Measurements from ENCODE around the gene FRMD4B.
"Not testable (repeated sequence)": the region's sequence is repeated elsewhere in the genome, so short reads cannot be mapped to it uniquely, and the experiment has no call there.

The FRMD4B gene

DNA sequence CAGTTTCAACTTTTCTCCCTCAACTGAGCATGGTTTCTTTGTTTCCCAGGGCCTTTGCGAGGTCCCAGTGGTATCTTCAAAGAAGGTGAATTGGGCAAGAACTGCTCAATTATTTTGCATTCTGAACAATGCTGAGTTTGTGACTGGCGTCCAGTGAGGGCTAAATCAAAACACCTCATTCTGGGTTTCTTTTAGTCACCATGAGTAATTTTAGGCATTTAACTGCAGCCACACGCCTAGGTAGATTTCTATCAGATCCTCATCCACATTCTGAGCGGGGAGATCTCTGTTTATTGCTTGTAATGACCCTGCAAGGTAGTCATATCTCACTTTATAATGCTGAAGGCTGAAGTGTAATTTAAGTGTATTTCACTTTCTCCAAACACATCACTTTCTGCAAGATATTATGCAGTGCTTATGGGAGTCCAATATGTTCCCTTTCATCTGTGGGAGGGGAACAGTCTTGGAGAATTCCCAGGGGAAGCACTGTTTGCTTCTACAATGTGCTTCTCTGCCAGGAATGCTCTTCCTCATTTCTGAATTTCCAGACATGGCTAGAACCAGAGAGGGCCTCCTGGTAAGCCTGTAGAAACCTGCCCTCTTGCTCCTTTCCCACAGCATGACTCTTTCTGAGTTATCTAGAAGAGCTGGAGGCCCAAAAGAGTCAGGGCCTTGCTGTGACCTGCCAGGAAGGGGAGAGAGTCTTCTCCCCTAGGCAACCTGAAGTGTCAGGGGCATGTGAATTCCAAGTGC, 91.7 kb downstream of the FRMD4B start:
- H3K9ac ChIP-seq (ENCODE audit: low read depth in 1 of 2, low read length in 2 of 2) = no peak overlapping the region
- H3K9me3 ChIP-seq (ENCODE audit: control insufficient read depth in 2 of 2, low read length in 2 of 2) = no peaks in the 10 kb centered on the region
- H3K27ac ChIP-seq (ENCODE audit: low read depth in 2 of 2, low read length in 2 of 2) = no peak overlapping the region
- no peaks in the 10 kb centered on the region for H3K27me3 ChIP-seq (ENCODE audit: control insufficient read depth in 2 of 2, insufficient read depth in 2 of 2, low read length in 2 of 2)
- H3K4me3 ChIP-seq (ENCODE audit: low read length in 2 of 2) = no peak overlapping the region
- H3K4me1 ChIP-seq (ENCODE audit: control insufficient read depth in 2 of 2, insufficient read depth in 2 of 2, low read length in 2 of 2) = peaks cover 0 to 4% of the 10 kb centered on the region in 2 donors
- no peaks in the 10 kb centered on the region for H3K36me3 ChIP-seq (ENCODE audit: control insufficient read depth in 2 of 2, insufficient read depth in 2 of 2, low read length in 2 of 2)

DNA sequence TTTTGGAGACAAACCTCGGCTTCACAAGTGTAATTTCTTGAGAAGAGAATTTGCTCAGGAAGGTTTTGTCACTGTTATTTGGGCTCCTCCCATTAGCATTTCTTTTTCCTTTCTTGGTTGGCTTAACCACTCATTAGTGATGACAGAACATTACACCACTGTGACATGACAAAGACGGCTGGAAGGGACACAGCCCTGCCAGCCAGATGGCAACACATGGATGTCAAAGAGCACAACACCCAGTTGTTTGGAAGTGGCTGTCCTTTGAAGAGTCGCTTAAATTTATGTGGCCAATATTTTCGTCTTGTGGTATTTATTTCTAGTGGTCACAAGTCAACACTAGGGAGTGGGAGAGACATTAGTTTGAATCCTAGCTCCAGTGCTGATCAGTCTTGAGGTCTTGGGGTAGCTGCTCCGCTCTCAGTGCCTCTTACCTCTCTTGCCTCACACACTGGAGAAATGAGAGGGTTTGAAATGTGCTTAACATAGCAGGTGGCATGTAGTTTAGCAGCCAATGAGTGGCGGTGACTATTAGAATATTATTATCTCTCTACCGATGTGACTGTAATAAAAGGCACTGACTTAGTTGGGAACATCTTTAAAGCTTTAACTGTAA, 92.8 kb downstream of the FRMD4B start:
- H3K27ac ChIP-seq (ENCODE audit: low read depth in 2 of 2, low read length in 2 of 2) = no peak overlapping the region
- no peaks in the 10 kb centered on the region for H3K27me3 ChIP-seq (ENCODE audit: control insufficient read depth in 2 of 2, insufficient read depth in 2 of 2, low read length in 2 of 2)
- H3K4me1 ChIP-seq (ENCODE audit: control insufficient read depth in 2 of 2, insufficient read depth in 2 of 2, low read length in 2 of 2) = peaks cover 0 to 4% of the 10 kb centered on the region in 2 donors
- no peaks in the 10 kb centered on the region for H3K36me3 ChIP-seq (ENCODE audit: control insufficient read depth in 2 of 2, insufficient read depth in 2 of 2, low read length in 2 of 2)
- H3K9ac ChIP-seq (ENCODE audit: low read depth in 1 of 2, low read length in 2 of 2) = no peak overlapping the region
- no peak overlapping the region for H3K4me3 ChIP-seq (ENCODE audit: low read length in 2 of 2)
- no peaks in the 10 kb centered on the region for H3K9me3 ChIP-seq (ENCODE audit: control insufficient read depth in 2 of 2, low read length in 2 of 2)

DNA sequence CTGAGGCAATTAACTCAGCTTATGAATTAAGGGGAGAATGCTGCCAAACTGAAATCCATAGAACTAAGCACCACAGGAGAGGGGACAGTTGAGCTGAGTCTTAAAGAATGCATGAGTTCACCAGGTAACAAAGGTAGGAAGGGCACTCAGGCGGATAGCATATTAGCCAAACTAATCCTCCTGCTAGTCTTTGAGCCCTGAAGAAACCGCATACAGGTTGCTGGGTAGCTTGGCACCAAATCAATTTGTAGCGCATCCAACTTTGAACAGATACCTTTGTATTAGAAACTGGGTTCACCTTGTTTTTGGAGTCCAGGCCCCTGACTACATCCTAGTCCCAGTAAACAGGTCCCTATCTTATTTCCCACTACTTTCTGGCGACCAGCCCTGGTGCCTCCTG, 93.7 kb downstream of the FRMD4B start:
- Histone ChIP-seq H3K9ac (ENCODE audit: low read depth in 1 of 2, low read length in 2 of 2) (no peak overlapping the region), H3K27me3 (ENCODE audit: control insufficient read depth in 2 of 2, insufficient read depth in 2 of 2, low read length in 2 of 2) (no peaks in the 10 kb centered on the region), H3K36me3 (ENCODE audit: control insufficient read depth in 2 of 2, insufficient read depth in 2 of 2, low read length in 2 of 2) (no peaks in the 10 kb centered on the region), H3K4me3 (ENCODE audit: low read length in 2 of 2) (no peak overlapping the region), H3K27ac (ENCODE audit: low read depth in 2 of 2, low read length in 2 of 2) (no peak overlapping the region), H3K4me1 (ENCODE audit: control insufficient read depth in 2 of 2, insufficient read depth in 2 of 2, low read length in 2 of 2) (peaks cover 0 to 4% of the 10 kb centered on the region in 2 donors), H3K9me3 (ENCODE audit: control insufficient read depth in 2 of 2, low read length in 2 of 2) (no peaks in the 10 kb centered on the region)

DNA sequence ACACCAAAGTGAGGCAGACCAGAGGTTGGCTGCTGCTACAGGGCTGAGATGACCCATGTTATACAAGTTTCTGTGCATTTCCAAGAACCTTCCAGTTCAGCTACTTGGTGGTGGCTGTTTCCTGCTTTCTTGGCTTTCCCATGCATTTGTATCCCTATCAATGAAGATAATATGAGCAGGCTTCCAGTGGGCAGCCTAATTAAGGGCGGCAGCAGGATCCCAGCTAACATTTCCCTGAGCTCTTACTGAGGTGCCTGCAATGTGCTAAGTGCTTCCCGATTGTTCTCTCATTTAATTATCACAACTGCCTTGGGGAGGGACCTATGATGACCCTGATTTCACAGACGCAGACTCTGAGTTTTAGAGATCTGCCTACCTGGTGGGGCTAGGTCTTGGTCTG, 95.5 kb downstream of the FRMD4B start:
- Histone ChIP-seq H3K4me3 (ENCODE audit: low read length in 2 of 2) (no peak overlapping the region), H3K36me3 (ENCODE audit: control insufficient read depth in 2 of 2, insufficient read depth in 2 of 2, low read length in 2 of 2) (no peaks in the 10 kb centered on the region), H3K4me1 (ENCODE audit: control insufficient read depth in 2 of 2, insufficient read depth in 2 of 2, low read length in 2 of 2) (peaks cover 0 to 4% of the 10 kb centered on the region in 2 donors), H3K9ac (ENCODE audit: low read depth in 1 of 2, low read length in 2 of 2) (no peak overlapping the region), H3K9me3 (ENCODE audit: control insufficient read depth in 2 of 2, low read length in 2 of 2) (no peaks in the 10 kb centered on the region), H3K27me3 (ENCODE audit: control insufficient read depth in 2 of 2, insufficient read depth in 2 of 2, low read length in 2 of 2) (no peaks in the 10 kb centered on the region), H3K27ac (ENCODE audit: low read depth in 2 of 2, low read length in 2 of 2) (no peak overlapping the region)

DNA sequence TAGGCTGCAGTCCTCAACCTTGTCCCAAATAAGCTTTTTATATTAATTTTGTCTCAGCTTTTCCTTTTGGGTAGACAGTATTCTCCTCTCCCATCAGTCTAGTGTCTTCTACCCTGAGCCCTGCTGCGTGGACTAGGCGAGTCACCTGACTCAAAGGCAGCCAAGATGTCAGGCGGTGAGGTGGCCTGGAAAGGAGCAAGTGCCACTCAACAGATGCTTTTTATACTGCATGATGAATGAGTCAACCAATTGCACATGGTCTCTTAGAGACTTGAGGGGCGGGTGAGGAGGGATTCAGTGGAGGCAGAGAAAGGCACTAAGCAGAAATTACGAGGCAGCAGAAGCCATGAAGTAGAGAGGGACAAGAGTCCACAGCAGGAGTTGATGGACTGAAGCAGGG, 95.9 kb downstream of the FRMD4B start:
- Histone ChIP-seq H3K9ac (ENCODE audit: low read depth in 1 of 2, low read length in 2 of 2) (no peak overlapping the region), H3K4me1 (ENCODE audit: control insufficient read depth in 2 of 2, insufficient read depth in 2 of 2, low read length in 2 of 2) (peaks cover 0 to 4% of the 10 kb centered on the region in 2 donors), H3K9me3 (ENCODE audit: control insufficient read depth in 2 of 2, low read length in 2 of 2) (no peaks in the 10 kb centered on the region), H3K27ac (ENCODE audit: low read depth in 2 of 2, low read length in 2 of 2) (no peak overlapping the region), H3K36me3 (ENCODE audit: control insufficient read depth in 2 of 2, insufficient read depth in 2 of 2, low read length in 2 of 2) (no peaks in the 10 kb centered on the region), H3K27me3 (ENCODE audit: control insufficient read depth in 2 of 2, insufficient read depth in 2 of 2, low read length in 2 of 2) (no peaks in the 10 kb centered on the region), H3K4me3 (ENCODE audit: low read length in 2 of 2) (no peak overlapping the region)

DNA sequence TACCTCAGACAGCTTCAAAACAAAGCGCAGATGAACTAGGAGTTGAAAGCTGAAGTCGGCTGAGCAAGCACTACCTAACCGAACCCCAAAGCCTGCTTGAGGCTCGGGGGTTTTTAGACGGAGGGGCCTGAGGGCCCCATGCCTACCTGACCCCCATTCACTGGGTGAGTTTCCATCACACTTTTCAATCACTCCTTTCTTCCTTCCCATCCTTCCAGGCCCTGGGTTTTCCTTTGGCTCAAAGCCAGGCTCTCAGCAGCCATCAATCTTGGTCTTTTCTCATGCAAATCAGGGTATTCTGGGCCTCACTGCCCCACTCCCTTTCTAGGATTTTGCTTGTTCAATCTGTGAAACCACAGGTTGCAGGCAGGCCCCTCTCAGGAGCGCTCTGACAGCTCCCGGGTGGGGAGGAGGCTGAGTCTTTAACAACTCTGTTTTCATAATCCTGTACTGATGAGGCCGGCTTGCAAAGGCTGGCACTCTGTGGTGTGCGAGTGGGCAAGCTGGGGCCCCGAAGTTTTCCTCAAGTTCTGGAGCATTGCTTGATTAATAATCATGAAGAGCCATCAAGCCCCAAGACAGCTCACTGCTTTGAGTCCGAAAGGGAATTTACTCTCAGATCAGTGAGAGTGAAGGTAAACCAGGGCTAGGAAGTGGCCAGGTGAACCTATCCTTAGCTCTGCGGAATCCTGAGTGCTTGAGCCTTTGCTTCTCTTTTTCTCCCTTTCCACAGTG, 97.6 kb downstream of the FRMD4B start:
- H3K9me3 ChIP-seq (ENCODE audit: control insufficient read depth in 2 of 2, low read length in 2 of 2) = no peaks in the 10 kb centered on the region
- no peaks in the 10 kb centered on the region for H3K27me3 ChIP-seq (ENCODE audit: control insufficient read depth in 2 of 2, insufficient read depth in 2 of 2, low read length in 2 of 2)
- no peaks in the 10 kb centered on the region for H3K36me3 ChIP-seq (ENCODE audit: control insufficient read depth in 2 of 2, insufficient read depth in 2 of 2, low read length in 2 of 2)
- H3K4me3 ChIP-seq (ENCODE audit: low read length in 2 of 2) = no peak overlapping the region
- no peaks in the 10 kb centered on the region for H3K4me1 ChIP-seq (ENCODE audit: control insufficient read depth in 2 of 2, insufficient read depth in 2 of 2, low read length in 2 of 2)
- H3K9ac ChIP-seq (ENCODE audit: low read depth in 1 of 2, low read length in 2 of 2) = no peak overlapping the region
- H3K27ac ChIP-seq (ENCODE audit: low read depth in 2 of 2, low read length in 2 of 2) = no peak overlapping the region

DNA sequence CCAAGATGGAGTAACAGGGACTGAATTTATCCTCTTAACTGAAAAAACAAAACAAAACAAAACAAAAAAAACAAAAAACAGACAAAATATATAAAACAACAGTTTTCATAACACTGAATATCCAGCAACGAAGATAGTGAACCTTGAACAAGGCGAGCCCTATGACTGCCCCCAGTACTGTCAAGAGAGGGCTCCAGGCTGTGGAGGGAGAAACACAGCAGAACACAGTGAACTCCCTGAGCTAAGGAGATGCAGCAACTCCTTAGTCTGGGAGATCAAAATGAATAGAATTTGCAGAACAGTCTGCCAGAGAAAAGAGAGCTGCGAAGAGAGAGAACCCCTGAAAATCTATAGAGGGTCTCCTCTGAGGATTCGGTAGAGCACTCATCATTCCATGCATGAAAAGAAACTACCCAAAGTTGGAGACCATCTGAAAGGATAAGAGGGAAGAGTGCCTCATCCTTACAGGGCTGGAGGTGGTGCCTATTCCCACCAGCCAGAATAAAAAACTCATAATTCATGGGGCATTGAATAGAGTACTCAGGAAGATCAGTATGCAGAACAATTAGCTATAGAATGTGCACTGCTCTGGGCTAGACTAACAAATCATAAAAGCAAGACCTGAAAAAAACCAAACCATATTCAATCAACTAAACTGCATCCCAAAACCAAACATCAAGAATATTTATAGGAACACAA, 101.8 kb downstream of the FRMD4B start:
- Histone ChIP-seq H3K9ac (ENCODE audit: low read depth in 1 of 2, low read length in 2 of 2) (no peak overlapping the region), H3K27ac (ENCODE audit: low read depth in 2 of 2, low read length in 2 of 2) (no peak overlapping the region), H3K4me1 (ENCODE audit: control insufficient read depth in 2 of 2, insufficient read depth in 2 of 2, low read length in 2 of 2) (no peaks in the 10 kb centered on the region), H3K36me3 (ENCODE audit: control insufficient read depth in 2 of 2, insufficient read depth in 2 of 2, low read length in 2 of 2) (no peaks in the 10 kb centered on the region), H3K4me3 (ENCODE audit: low read length in 2 of 2) (no peak overlapping the region), H3K9me3 (ENCODE audit: control insufficient read depth in 2 of 2, low read length in 2 of 2) (no peaks in the 10 kb centered on the region), H3K27me3 (ENCODE audit: control insufficient read depth in 2 of 2, insufficient read depth in 2 of 2, low read length in 2 of 2) (no peaks in the 10 kb centered on the region)

DNA sequence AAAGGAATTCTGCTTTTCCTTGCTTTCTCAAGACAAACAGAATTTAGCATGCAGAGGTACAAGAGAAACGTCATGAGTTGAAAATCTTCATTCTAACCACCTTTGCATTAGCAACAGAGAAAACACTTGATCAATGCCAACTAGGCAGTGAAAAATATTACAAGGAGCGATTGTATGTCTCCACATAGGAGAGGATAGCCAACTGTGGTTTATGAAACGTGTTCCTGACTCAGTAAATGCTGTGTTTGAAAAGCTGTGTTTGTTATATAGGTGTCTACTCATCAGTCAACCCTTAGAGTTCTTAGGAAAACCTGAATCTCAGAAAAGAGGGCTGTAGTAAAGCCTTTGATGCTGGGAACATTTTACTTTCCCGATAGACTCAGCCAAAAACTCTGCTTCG, 102.4 kb downstream of the FRMD4B start:
- no peaks in the 10 kb centered on the region for H3K9me3 ChIP-seq (ENCODE audit: control insufficient read depth in 2 of 2, low read length in 2 of 2)
- no peaks in the 10 kb centered on the region for H3K27me3 ChIP-seq (ENCODE audit: control insufficient read depth in 2 of 2, insufficient read depth in 2 of 2, low read length in 2 of 2)
- H3K4me1 ChIP-seq (ENCODE audit: control insufficient read depth in 2 of 2, insufficient read depth in 2 of 2, low read length in 2 of 2) = no peaks in the 10 kb centered on the region
- no peak overlapping the region for H3K27ac ChIP-seq (ENCODE audit: low read depth in 2 of 2, low read length in 2 of 2)
- no peak overlapping the region for H3K4me3 ChIP-seq (ENCODE audit: low read length in 2 of 2)
- H3K36me3 ChIP-seq (ENCODE audit: control insufficient read depth in 2 of 2, insufficient read depth in 2 of 2, low read length in 2 of 2) = no peaks in the 10 kb centered on the region
- H3K9ac ChIP-seq (ENCODE audit: low read depth in 1 of 2, low read length in 2 of 2) = no peak overlapping the region

DNA sequence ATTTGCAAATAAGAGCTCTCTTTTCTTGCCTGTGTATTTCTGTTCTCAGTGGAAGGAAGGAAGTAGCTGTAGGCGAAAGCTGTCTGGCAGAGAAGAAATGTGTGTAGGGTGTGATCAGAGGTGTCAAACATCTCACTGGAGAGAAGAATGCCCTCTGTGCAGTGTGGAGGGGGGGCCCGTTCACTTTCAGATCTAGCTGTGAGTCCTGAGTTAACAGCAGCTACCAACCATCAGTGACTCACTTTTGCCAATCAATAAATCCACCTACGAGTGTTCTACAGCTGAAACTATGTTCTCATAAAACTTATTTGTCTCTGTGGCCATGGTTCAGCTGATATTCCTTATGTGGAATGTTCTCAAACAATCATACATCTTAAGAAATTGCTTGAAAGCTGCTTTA, 103.7 kb downstream of the FRMD4B start:
- Histone ChIP-seq H3K36me3 (ENCODE audit: control insufficient read depth in 2 of 2, insufficient read depth in 2 of 2, low read length in 2 of 2) (no peaks in the 10 kb centered on the region), H3K4me3 (ENCODE audit: low read length in 2 of 2) (no peak overlapping the region), H3K9me3 (ENCODE audit: control insufficient read depth in 2 of 2, low read length in 2 of 2) (no peaks in the 10 kb centered on the region), H3K4me1 (ENCODE audit: control insufficient read depth in 2 of 2, insufficient read depth in 2 of 2, low read length in 2 of 2) (no peaks in the 10 kb centered on the region), H3K9ac (ENCODE audit: low read depth in 1 of 2, low read length in 2 of 2) (no peak overlapping the region), H3K27ac (ENCODE audit: low read depth in 2 of 2, low read length in 2 of 2) (no peak overlapping the region), H3K27me3 (ENCODE audit: control insufficient read depth in 2 of 2, insufficient read depth in 2 of 2, low read length in 2 of 2) (no peaks in the 10 kb centered on the region)

DNA sequence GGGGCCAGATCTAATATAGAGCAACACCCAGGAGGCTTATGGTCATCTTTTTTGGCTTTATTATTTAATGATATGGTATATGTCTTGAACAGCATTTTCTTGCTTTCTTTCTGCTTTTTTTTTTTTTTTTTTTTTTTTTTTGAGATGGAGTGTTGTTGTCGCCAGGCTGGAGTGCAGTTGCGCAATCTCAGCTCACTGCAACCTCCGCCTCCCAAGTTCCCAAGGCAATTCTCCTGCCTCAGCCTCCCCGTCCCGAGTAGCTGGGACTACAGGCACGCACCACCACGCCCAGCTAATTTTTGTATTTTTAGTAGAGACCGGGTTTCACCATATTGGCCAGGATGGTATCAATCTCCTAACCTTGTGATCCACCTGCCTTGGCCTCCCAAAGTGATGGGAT, 108.5 kb downstream of the FRMD4B start:
- not testable (repeated sequence) for H3K9me3 ChIP-seq (ENCODE audit: control insufficient read depth in 2 of 2, low read length in 2 of 2); H3K4me1 ChIP-seq (ENCODE audit: control insufficient read depth in 2 of 2, insufficient read depth in 2 of 2, low read length in 2 of 2); H3K4me3 ChIP-seq (ENCODE audit: low read length in 2 of 2); H3K9ac ChIP-seq (ENCODE audit: low read depth in 1 of 2, low read length in 2 of 2); H3K27ac ChIP-seq (ENCODE audit: low read depth in 2 of 2, low read length in 2 of 2); H3K36me3 ChIP-seq (ENCODE audit: control insufficient read depth in 2 of 2, insufficient read depth in 2 of 2, low read length in 2 of 2); H3K27me3 ChIP-seq (ENCODE audit: control insufficient read depth in 2 of 2, insufficient read depth in 2 of 2, low read length in 2 of 2)

Measured in mucosa of rectum (tissue), 2 donors.